22Rv1 (cell line): ENCODE results near the gene MAMDC2.

Source experiments
- CTCF ChIP-seq: fragments of 450-650 bp; IDR thresholded peaks from 2 replicates; pipeline ENCODE4 v1.5.1; 2017; ENCODE audit warnings: mild to moderate bottlenecking
- ZFX ChIP-seq: fragments of 450-650 bp; IDR thresholded peaks from 2 replicates; pipeline ENCODE4 v1.6.1; 2017; ENCODE audit warnings: antibody characterized with exemption, borderline replicate concordance

GRCh38 chr9:70076678-70077077 is 33.0 kb downstream of the MAMDC2 start:
- TF ChIP-seq CTCF = no peak
- TF ChIP-seq ZFX = no peak
